ENCODE data around the gene FIG4.

GRCh38 chr6:109824105-109824504, 133.0 kb downstream of the FIG4 start:
- TF ChIP-seq EZH2phosphoT487 (IDR thresholded peaks at IDR 0.05; ENCODE audit: insufficient read depth, low read depth) (no peak), EZH2 (IDR thresholded peaks at IDR 0.05; ENCODE audit: insufficient read depth, poor library complexity, severe bottlenecking) (no peak)
